Type B pancreatic cell (in vitro differentiated cells): Measurements from ENCODE around the gene JPH4. TPM values are rescaled to one million over a fixed set of nuclear protein-coding genes. Genes with fewer than 3 reads are reported as not detected.

ENCODE experiments used
- DNase-seq: peaks from one replicate; pipeline ENCODE4 v3.0.0; 2021; ENCODE audit warnings: mixed read lengths; ENCODE audit not compliant: unreplicated experiment; ENCODE audit errors: extremely low spot score
- H3K27ac Mint-ChIP-seq: 2 replicates; pipeline ENCODE4 v1.8.0; 2021; ENCODE audit warnings: mild to moderate bottlenecking, mixed read lengths
- H3K27me3 Mint-ChIP-seq: 2 replicates; pipeline ENCODE4 v1.8.0; 2021; ENCODE audit warnings: mixed read lengths
- H3K36me3 Mint-ChIP-seq: 2 replicates; pipeline ENCODE4 v1.8.0; 2021; ENCODE audit warnings: mixed read lengths
- H3K4me1 Mint-ChIP-seq: one replicate; pipeline ENCODE4 v1.8.0; 2021; ENCODE audit warnings: mixed read lengths; ENCODE audit not compliant: unreplicated experiment
- H3K4me3 Mint-ChIP-seq: 2 replicates; pipeline ENCODE4 v1.8.0; 2021; ENCODE audit warnings: mild to moderate bottlenecking, mixed read lengths
- H3K9me3 Mint-ChIP-seq: 2 replicates; pipeline ENCODE4 v1.8.0; 2021; ENCODE audit warnings: mixed read lengths
- total RNA-seq: library from RNA; stranded (reverse); gene quantifications from 2 replicates; pipeline ENCODE4 v1.2.1, GENCODE V29; 2021; ENCODE audit warnings: low replicate concordance
- TF ChIP-seq, protein P1 (sequence below): fragments of 200-600 bp; sonication (generic); conservative IDR thresholded peaks from 2 replicates; pipeline ENCODE4 v1.5.0; 2021; ENCODE audit warnings: antibody characterized with exemption, mild to moderate bottlenecking

JPH4 gene
- total RNA-seq, 1 donor from 2014 or later, result 8.3 TPM

- TF ChIP-seq, protein P1, sequence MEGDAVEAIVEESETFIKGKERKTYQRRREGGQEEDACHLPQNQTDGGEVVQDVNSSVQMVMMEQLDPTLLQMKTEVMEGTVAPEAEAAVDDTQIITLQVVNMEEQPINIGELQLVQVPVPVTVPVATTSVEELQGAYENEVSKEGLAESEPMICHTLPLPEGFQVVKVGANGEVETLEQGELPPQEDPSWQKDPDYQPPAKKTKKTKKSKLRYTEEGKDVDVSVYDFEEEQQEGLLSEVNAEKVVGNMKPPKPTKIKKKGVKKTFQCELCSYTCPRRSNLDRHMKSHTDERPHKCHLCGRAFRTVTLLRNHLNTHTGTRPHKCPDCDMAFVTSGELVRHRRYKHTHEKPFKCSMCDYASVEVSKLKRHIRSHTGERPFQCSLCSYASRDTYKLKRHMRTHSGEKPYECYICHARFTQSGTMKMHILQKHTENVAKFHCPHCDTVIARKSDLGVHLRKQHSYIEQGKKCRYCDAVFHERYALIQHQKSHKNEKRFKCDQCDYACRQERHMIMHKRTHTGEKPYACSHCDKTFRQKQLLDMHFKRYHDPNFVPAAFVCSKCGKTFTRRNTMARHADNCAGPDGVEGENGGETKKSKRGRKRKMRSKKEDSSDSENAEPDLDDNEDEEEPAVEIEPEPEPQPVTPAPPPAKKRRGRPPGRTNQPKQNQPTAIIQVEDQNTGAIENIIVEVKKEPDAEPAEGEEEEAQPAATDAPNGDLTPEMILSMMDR, result no peak
- Mint-ChIP-seq H3K27ac (no peak overlapping the region), H3K4me3 (no peak overlapping the region), H3K9me3 (no peaks in the 10 kb centered on the region), H3K27me3 (peaks cover 65% of the 10 kb centered on the region), H3K4me1 (no peaks in the 10 kb centered on the region), H3K36me3 (no peaks in the 10 kb centered on the region)
- peak; percentile 65 for DNase-seq
These were observed 1.7 kb upstream of the JPH4 start for GRCh38 chr14:23580152-23580926.

DNA sequence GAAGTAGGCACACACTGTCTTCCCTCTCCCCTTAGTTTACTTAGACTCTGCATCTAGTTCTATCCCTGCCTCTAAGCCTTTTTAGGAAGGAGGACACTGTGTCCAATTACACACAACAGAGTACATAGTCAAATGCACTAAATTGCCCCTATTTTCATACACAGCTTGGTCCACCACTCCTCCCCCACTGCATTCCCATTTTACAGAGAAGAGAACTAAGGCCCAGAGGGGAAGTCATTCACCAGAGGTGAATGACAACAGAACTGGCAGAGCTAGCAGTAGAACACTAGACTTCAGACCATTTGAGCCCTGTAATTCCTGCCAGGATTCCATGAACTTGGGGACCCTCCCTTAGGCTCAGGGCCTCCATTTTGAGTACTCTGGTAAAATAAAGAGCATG lies 1.1 kb upstream of the JPH4 start:
- peaks cover 71% of the 10 kb centered on the region for H3K27me3 Mint-ChIP-seq
- H3K9me3 Mint-ChIP-seq, result no peaks in the 10 kb centered on the region
- H3K36me3 Mint-ChIP-seq, result no peaks in the 10 kb centered on the region
- no peaks in the 10 kb centered on the region for H3K4me1 Mint-ChIP-seq
- TF ChIP-seq, protein P1, result no peak
- no peak for DNase-seq
- no peak overlapping the region for H3K4me3 Mint-ChIP-seq
- no peak overlapping the region for H3K27ac Mint-ChIP-seq

DNA sequence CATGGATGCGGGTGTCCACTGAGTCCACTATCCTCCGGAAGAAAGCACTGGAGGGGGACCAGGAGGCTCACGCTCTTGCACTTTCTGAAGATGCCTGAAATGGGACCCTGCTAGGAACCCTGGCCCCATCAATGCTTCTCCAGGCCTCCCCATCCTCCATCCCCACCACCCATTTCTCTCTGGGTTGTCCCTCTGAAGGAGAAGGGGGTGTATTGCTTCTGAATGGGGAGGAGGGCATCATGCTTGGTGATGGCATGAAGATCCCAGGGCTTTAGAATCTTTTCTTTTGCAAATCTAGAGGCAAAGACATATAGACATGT lies 681 bp upstream of the JPH4 start:
- TF ChIP-seq, protein P1, result no peak
- peak; percentile 59 for DNase-seq
- no peaks in the 10 kb centered on the region for H3K36me3 Mint-ChIP-seq
- no peaks in the 10 kb centered on the region for H3K9me3 Mint-ChIP-seq
- H3K27ac Mint-ChIP-seq, result no peak overlapping the region
- no peaks in the 10 kb centered on the region for H3K4me1 Mint-ChIP-seq
- H3K27me3 Mint-ChIP-seq, result peaks cover 76% of the 10 kb centered on the region
- no peak overlapping the region for H3K4me3 Mint-ChIP-seq

- Mint-ChIP-seq H3K27me3 (peaks cover 82% of the 10 kb centered on the region), H3K36me3 (no peaks in the 10 kb centered on the region), H3K4me1 (no peaks in the 10 kb centered on the region), H3K27ac (no peak overlapping the region), H3K4me3 (peak overlapping the region; percentile 82), H3K9me3 (no peaks in the 10 kb centered on the region)
- TF ChIP-seq, protein P1, result no peak
- peak; percentile 66 for DNase-seq
These were observed 739 bp downstream of the JPH4 start for GRCh38 chr14:23577710-23578392.

- Mint-ChIP-seq H3K4me3 (peak overlapping the region; percentile 70), H3K9me3 (no peaks in the 10 kb centered on the region)
These were observed 1.4 kb downstream of the JPH4 start for GRCh38 chr14:23577004-23577681.

More at GRCh38 chr14:23577004-23577681, 1.4 kb downstream of the JPH4 start:
- no peaks in the 10 kb centered on the region for H3K4me1 Mint-ChIP-seq
- no peaks in the 10 kb centered on the region for H3K36me3 Mint-ChIP-seq
- no peak for DNase-seq
- TF ChIP-seq, protein P1, result no peak
- H3K27me3 Mint-ChIP-seq, result peaks cover 82% of the 10 kb centered on the region
- no peak overlapping the region for H3K27ac Mint-ChIP-seq
